ENCODE results near the gene STON2.

STON2 gene

GRCh38 chr14:81219210-81219758 is 180.8 kb downstream of the STON2 start:
- DNase-seq (peak; percentile 79), ATAC-seq (peak; percentile 78)
- peaks cover 26% of the 10 kb centered on the region for H3K36me3 Mint-ChIP-seq (ENCODE audit: low read depth)
- no peaks in the 10 kb centered on the region for H3K27me3 Mint-ChIP-seq
- peak overlapping the region; percentile 99 for H3K4me3 Mint-ChIP-seq
- peak overlapping the region; percentile 99 for H3K27ac Mint-ChIP-seq
- no peaks in the 10 kb centered on the region for H3K9me3 Mint-ChIP-seq
- H3K4me1 Mint-ChIP-seq = peaks cover 48% of the 10 kb centered on the region

- DNase-seq (no peak), ATAC-seq (peak; percentile 59)
- H3K36me3 Mint-ChIP-seq (ENCODE audit: low read depth) = peaks cover 70% of the 10 kb centered on the region
- H3K9me3 Mint-ChIP-seq = no peaks in the 10 kb centered on the region
- H3K4me1 Mint-ChIP-seq = peaks cover 40% of the 10 kb centered on the region
- H3K27ac Mint-ChIP-seq = no peak overlapping the region
- no peaks in the 10 kb centered on the region for H3K27me3 Mint-ChIP-seq
- H3K4me3 Mint-ChIP-seq = no peak overlapping the region
Measured at GRCh38 chr14:81211844-81212243, 188.3 kb downstream of the STON2 start.
